GM12874 (cell line): Measurements from ENCODE around the gene UBE2D2.

Experiments
- CTCF ChIP-seq: IDR thresholded peaks from 2 replicates; pipeline ENCODE4 v1.5.1; 2011; ENCODE audit warnings: low read depth, mild to moderate bottlenecking, control low read depth, low read length, moderate library complexity; ENCODE audit not compliant: insufficient read depth

UBE2D2 gene

GRCh38 chr5:139650689-139651042, 89.5 kb downstream of the UBE2D2 start:
- no peak for TF ChIP-seq CTCF

DNA sequence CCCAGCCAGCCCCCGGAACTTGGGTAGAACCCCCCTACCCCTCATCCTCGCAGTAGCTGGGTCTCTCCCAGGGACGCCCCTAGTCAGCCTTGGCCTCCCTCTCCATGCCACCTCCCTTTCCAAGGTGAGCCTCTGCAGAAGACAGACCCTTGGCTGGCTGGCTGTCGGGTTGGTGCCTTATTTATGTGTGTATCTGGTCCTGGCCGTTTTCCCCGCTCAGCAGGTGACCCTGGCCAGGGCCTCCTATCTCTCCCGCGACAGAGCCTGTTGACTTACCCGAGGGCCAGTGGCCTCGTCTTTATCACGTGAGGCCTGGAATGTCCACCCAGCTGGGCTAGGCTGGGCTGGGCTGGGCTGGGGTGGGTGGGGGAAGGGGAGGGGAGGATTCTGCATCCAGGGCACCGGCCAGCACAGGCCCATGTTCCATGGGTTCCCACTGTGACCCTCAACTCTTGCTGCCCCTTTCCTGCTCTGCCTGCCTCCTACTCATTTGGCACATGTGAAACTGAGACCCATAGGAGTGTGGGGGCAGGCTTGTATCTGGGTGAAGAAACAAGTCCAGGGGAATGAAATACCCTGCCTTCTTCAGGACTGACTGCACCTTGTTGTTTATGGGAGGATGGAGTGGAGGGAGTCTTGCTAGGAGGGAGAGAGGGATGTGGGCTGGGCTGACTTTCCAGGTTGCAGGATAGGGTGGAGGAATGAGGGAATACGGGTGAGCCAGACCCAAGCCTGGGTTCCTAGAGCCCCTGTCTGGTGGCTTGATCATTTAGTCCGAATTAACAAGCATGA, 90.1 kb downstream of the UBE2D2 start:
- no peak for TF ChIP-seq CTCF

DNA sequence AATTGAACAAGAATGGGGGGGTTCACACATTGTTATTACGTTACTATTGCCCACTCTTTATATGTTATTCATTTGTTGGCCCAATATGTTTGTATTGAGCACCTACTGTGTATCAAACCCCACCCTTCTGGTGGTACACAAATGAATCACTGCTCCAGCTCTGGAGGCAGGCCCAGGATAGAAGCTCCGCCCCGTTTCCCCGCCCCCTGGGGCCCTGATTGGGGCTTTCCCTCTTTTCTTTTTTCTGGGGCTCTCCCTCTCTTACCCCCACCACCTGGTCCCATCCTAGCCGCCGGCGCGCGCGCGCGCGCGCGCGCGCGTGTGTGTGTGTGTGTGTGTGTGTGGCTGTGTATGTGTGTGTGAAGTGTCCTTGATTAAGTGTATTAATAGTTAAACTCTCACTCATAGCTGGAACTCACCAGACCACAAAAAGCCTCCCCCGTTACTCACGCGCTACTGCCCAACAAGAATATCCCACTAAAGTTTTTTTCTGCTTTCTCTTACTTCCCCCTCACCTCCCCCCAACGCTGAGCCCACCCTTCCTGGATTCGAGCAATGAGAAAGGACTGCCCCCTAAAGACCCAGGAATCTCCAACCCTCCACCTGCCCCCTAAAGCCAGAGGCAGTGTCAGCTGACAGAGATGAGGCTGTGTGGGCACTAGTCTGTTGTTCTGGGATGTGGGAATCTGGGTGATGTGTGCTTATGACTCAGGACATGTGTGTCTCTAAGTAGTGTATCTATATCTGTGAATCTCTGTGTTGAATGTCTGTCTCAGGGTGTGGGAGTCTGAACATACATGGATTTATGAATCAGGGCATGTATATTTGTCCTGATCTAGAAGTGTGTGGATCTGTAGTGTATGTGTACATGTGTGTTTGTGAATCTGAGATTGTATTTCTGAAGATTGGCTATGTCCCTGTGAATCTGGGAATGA, 91.0 kb downstream of the UBE2D2 start:
- TF ChIP-seq CTCF = no peak

DNA sequence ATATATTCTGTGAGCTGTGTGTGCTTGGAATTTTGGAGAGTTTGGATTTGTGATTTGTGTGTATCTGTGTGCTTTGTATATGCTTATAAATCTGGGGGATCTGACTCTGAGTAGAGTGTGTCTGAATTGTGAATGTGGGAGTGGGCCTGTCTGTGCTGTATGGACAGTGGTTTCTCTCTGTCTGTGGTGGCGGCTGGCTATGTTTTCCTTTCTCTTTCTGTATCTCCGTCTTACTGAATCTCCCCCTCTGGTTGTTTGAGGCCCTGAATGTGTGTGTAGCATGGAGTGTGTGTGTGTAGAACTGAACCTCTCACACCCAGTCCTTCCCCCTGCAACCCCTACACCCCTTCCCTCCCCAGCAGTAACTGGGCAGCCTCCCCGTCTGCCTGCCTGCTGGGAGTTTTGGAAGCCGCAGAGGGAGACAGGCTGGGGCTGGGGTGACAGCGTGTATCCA, 91.7 kb downstream of the UBE2D2 start:
- no peak for TF ChIP-seq CTCF

DNA sequence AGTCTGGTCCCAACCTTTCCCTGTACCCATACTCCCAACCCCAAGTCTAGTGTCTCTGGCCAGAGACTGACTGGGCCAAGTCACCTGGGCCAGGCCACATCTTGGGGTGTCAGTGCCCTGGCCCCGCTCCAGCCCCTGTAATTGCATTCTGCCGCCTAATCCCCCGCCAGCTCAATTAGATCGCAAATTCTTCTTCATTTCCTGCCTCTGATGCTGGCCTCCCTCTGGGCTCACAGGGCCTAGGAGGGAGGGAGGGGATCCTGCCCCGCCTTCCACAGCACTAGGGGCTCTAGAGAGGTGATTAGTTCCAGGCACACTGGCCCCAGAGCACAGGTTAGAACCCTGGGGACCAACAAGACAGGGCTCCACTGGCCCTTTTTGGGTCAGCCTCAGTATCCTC, 92.5 kb downstream of the UBE2D2 start:
- no peak for TF ChIP-seq CTCF

GRCh38 chr5:139654464-139654863, 93.3 kb downstream of the UBE2D2 start:
- TF ChIP-seq CTCF = no peak

DNA sequence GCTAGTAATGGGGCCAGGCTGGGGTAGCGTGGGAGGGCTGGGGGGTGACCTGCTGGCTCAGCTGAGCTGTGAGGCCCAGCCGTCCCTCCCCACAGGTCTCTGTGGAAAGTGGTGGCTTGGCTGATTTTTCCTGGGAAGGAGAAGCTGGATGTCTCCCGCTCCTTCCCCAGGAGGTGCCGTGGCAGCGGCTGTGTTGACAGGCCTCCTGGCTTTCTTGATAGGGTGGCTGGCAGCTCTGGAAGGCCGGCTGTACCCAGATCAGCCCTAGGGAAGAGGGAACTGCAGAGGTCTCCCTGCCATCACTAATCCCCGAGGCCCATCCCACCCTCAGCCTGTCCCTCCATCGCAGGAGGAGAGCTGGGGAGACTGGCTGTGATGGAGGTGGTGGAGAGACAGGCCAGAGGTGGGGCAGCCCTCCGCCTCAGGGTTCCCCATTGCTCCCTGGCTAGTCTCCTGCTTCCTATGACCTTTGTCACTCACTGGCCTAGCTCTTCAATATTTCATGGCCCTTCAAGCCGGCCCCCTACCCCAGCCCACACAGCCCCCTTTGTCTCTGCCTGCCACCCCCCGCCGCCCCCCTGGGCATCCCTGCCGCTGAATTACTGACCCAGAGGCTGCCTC, 93.8 kb downstream of the UBE2D2 start:
- no peak for TF ChIP-seq CTCF
